Measurements from ENCODE around the gene INPP4A. TPM values are rescaled to one million over a fixed set of nuclear protein-coding genes. Genes with fewer than 3 reads are reported as not detected.

Gene INPP4A
- total and polyA plus RNA-seq, 2 of the 13 experiments (the other 11 are each of a cell fraction or from before 2014, with no cell fraction given), result 10.1 to 10.9 TPM

- TF ChIP-seq, protein P1, sequence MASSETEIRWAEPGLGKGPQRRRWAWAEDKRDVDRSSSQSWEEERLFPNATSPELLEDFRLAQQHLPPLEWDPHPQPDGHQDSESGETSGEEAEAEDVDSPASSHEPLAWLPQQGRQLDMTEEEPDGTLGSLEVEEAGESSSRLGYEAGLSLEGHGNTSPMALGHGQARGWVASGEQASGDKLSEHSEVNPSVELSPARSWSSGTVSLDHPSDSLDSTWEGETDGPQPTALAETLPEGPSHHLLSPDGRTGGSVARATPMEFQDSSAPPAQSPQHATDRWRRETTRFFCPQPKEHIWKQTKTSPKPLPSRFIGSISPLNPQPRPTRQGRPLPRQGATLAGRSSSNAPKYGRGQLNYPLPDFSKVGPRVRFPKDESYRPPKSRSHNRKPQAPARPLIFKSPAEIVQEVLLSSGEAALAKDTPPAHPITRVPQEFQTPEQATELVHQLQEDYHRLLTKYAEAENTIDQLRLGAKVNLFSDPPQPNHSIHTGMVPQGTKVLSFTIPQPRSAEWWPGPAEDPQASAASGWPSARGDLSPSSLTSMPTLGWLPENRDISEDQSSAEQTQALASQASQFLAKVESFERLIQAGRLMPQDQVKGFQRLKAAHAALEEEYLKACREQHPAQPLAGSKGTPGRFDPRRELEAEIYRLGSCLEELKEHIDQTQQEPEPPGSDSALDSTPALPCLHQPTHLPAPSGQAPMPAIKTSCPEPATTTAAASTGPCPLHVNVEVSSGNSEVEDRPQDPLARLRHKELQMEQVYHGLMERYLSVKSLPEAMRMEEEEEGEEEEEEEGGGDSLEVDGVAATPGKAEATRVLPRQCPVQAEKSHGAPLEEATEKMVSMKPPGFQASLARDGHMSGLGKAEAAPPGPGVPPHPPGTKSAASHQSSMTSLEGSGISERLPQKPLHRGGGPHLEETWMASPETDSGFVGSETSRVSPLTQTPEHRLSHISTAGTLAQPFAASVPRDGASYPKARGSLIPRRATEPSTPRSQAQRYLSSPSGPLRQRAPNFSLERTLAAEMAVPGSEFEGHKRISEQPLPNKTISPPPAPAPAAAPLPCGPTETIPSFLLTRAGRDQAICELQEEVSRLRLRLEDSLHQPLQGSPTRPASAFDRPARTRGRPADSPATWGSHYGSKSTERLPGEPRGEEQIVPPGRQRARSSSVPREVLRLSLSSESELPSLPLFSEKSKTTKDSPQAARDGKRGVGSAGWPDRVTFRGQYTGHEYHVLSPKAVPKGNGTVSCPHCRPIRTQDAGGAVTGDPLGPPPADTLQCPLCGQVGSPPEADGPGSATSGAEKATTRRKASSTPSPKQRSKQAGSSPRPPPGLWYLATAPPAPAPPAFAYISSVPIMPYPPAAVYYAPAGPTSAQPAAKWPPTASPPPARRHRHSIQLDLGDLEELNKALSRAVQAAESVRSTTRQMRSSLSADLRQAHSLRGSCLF (CRISPR knock-in tag; IDR thresholded peaks at IDR 0.05; ENCODE audit: borderline replicate concordance), result no peak
- no peak for TF ChIP-seq ZNF530 (CRISPR knock-in tag; IDR thresholded peaks at IDR 0.05; ENCODE audit: low read depth)
- TF ChIP-seq CC2D1A (CRISPR knock-in tag; IDR thresholded peaks at IDR 0.05), result no peak
- no peak for TF ChIP-seq ZNF770 (CRISPR knock-in tag; IDR thresholded peaks at IDR 0.05)
Observed at GRCh38 chr2:98446850-98447249, 2.2 kb downstream of the INPP4A start (continued).

DNA sequence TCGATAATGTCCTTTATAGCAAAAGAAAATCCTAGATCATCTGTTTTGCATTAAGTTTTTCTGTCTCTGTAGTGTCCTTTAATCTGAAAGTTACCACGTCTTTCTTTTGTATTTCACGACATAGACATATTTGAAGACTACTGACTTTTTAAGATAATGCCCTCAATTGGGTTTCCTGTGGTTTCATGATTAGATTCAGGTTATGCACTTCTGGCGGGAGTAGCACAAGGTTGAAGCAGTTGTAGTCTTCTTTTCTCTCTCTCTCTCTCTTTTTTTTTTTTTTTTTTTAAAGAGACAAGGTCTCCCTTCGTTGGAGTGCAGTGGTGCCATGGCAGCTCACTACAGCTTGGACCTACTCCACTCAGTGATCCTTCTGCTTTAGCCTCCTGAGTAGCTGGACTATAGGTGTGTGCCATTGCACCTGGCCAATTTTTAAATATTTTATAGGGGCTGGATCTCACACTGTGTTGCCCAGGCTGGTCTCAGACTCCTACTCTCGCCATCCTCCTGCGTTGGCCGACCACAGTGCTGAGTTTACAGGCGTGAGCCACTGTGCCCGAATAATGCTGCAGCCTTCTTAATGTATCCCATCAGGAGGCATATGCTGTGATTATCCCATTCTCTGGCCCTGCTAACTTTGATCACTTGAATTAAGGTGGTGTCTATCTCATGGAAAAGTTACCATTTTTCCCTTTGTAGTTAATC, 3.9 kb downstream of the INPP4A start:
- BruUV-seq (replicated peaks), result no TSS peak
- Histone ChIP-seq H3K79me2 (ENCODE audit: insufficient read depth, low read length) (peaks cover 44% of the 10 kb centered on the region), H3K4me1 (ENCODE audit: insufficient read depth, low read length) (peaks cover 38% of the 10 kb centered on the region), H4K20me1 (ENCODE audit: insufficient read depth, low read length) (peaks cover 16% of the 10 kb centered on the region), H3K9ac (ENCODE audit: insufficient read depth, low read depth, low read length) (no peak overlapping the region), H3K27ac (ENCODE audit: extremely low read length, insufficient read depth, low read length) (no peak overlapping the region), H3K4me2 (ENCODE audit: low read depth, low read length) (no peak overlapping the region), H3K27me3 (ENCODE audit: control insufficient read depth in 1 of 2, insufficient read depth in 2 of 2, low read length in 2 of 2) (no peaks in the 10 kb centered on the region; a peak in 1 of 5 replicates), H3K9me3 (ENCODE audit: low read length) (no peaks in the 10 kb centered on the region), H2AFZ (ENCODE audit: low read length) (no peak overlapping the region), H3K4me3 (replicated peaks in 1 of 3; ENCODE audit: insufficient read depth in 1 of 3, low read depth in 2 of 3, low read length in 3 of 3) (no peak overlapping the region), H3K36me3 (replicated peaks in 1 of 2; ENCODE audit: control insufficient read depth in 1 of 2, insufficient read depth in 2 of 2, low read length in 2 of 2) (no peaks in the 10 kb centered on the region)
- in situ Hi-C loops (cut with HindIII; ENCODE audit: extremely low pct_ligation_motif_present, low pct_unique_long_range_greater_than_20kb) (no loop called here), intact Hi-C loops (cut with micrococcal nuclease; ENCODE audit: unreplicated experiment) (loop anchor here (5.0 to 10.0 kb wide), 2 partner anchors 39 to 156 kb away; partner anchors contain the start of genes COA5 and UNC50)
- ATAC-seq, result no peak
- POLR2A ChIA-PET, result no interaction called here
- TF ChIP-seq MAFF (IDR thresholded peaks at IDR 0.05; ENCODE audit: low read depth, low read length), result 0 out of 2 replicates have a peak, but pooled peaks have one; percentile 4
- no peak for TF ChIP-seq ZNF552 (CRISPR knock-in tag; IDR thresholded peaks at IDR 0.05; ENCODE audit: borderline replicate concordance)
- DNase-seq (ENCODE audit: low spot score), result no peak
- no peak for FAIRE-seq
- CTCF ChIA-PET (ENCODE audit: low intra/inter-chr PET ratio, low total read pairs), result no interaction called here
- 97% methylated on average over 10 of the region's 10 CpGs for WGBS (ENCODE audit: low lambda C conversion rate)
